Endothelial cell of umbilical vein (primary cell): ENCODE measurements around the gene CEMIP. TPM values are rescaled to one million over a fixed set of nuclear protein-coding genes. Genes with fewer than 3 reads are reported as not detected.

ENCODE experiments used
- BruUV-seq: library from RNA; stranded (reverse); fragments of 400-500 nt; replicated peaks from 2 replicates; lab custom pipeline; 2021; lab: Mats Ljungman, UMichigan
- CTCF ChIA-PET: fragments of 300-600, 350-600 bp; sonication (Branson Sonifier 250); formaldehyde crosslinking; loops from one replicate; lab custom pipeline; 2021; ENCODE audit warnings: antibody characterized with exemption, inconsistent platforms; lab: Charles Lee
- POLR2A ChIA-PET: fragments of 300-600, 350-600 bp; sonication (Branson Sonifier 250); formaldehyde crosslinking; loops from one replicate; lab custom pipeline; 2021; ENCODE audit warnings: antibody characterized with exemption, inconsistent platforms; lab: Charles Lee
- DNase-seq: peaks from one replicate; pipeline ENCODE4 v3.0.0-alpha.2; 2011; ENCODE audit warnings: low read depth, low spot score
- FAIRE-seq: peaks from 2 replicates; lab custom pipeline; 2011; peaks lifted over from hg19 to GRCh38; lab: Jason Lieb, UNC
- H2AFZ ChIP-seq: 2 replicates; pipeline ENCODE4 v1.6.0; 2012; ENCODE audit warnings: low read depth, low read length, control low read depth, inconsistent platforms
- H3K27ac ChIP-seq: 2 replicates; pipeline ENCODE4 v1.5.1; 2011; ENCODE audit warnings: low read depth, mild to moderate bottlenecking, control low read depth, low read length, moderate library complexity; ENCODE audit not compliant: insufficient read depth
- H3K27me3 ChIP-seq, 2 experiments: 2 replicates each; pipeline versions ENCODE4 v1.6.0 to v1.6.1; 2011; ENCODE audit warnings: low read length in 2 of 2, mixed read lengths in 1 of 2; ENCODE audit not compliant: control insufficient read depth in 2 of 2, insufficient read depth in 2 of 2
- H3K36me3 ChIP-seq, 2 experiments: 2 replicates in 1 of 2; 3 replicates in 1 of 2; pipeline ENCODE4 v1.5.1; 2011; ENCODE audit warnings: low read length in 2 of 2, mild to moderate bottlenecking in 1 of 2, moderate library complexity in 1 of 2; ENCODE audit not compliant: control insufficient read depth in 2 of 2, insufficient read depth in 2 of 2; ENCODE audit errors: extremely low read depth in 1 of 2
- H3K4me1 ChIP-seq: 3 replicates; pipeline ENCODE4 v1.5.1; 2011; ENCODE audit warnings: mild to moderate bottlenecking, low read length; ENCODE audit not compliant: control insufficient read depth, insufficient read depth; ENCODE audit errors: extremely low read depth
- H3K4me2 ChIP-seq: 2 replicates; pipeline ENCODE4 v1.6.1; 2011; ENCODE audit warnings: low read length, control low read depth, mixed read lengths; ENCODE audit not compliant: insufficient read depth
- H3K4me3 ChIP-seq, 3 experiments: fragments of 200-600 bp in 1 of 3; sonication (generic), shearing (Covaris generic) in 1 of 3; replicated peaks in 1 of 3; 2 replicates each; pipeline ENCODE4 v1.5.1; 2011 to 2016; ENCODE audit warnings: control low read depth in 3 of 3, low read length in 3 of 3, mild to moderate bottlenecking in 2 of 3, inconsistent platforms in 1 of 3, low read depth in 1 of 3, moderate library complexity in 1 of 3; ENCODE audit not compliant: insufficient read depth in 1 of 3
- H3K79me2 ChIP-seq: 2 replicates; pipeline ENCODE4 v1.6.0; 2012; ENCODE audit warnings: low read length, inconsistent platforms; ENCODE audit not compliant: control insufficient read depth, insufficient read depth
- H3K9ac ChIP-seq: replicated peaks from 2 replicates; pipeline ENCODE3; 2011; ENCODE audit warnings: low read length, control low read depth; ENCODE audit not compliant: insufficient read depth; ENCODE audit errors: extremely low read depth
- H3K9me1 ChIP-seq: replicated peaks from 3 replicates; pipeline ENCODE4 v1.6.0; 2011; ENCODE audit warnings: mild to moderate bottlenecking, low read length; ENCODE audit not compliant: control insufficient read depth, insufficient read depth; ENCODE audit errors: extremely low read depth
- H3K9me3 ChIP-seq: replicated peaks from 2 replicates; pipeline ENCODE4 v1.5.1; 2012; ENCODE audit warnings: low read length, inconsistent platforms; ENCODE audit not compliant: control insufficient read depth, insufficient read depth
- H4K20me1 ChIP-seq: replicated peaks from 2 replicates; pipeline ENCODE3; 2011; ENCODE audit warnings: mild to moderate bottlenecking, low read length; ENCODE audit not compliant: control insufficient read depth, insufficient read depth; ENCODE audit errors: extremely low read depth
- CTCF ChIP-seq, 2 donors: IDR thresholded peaks; 1 replicate in 1 of 2; 2 replicates in 1 of 2; pipeline ENCODE4 v1.5.1; 2011; ENCODE audit warnings: low read length in 2 of 2, mild to moderate bottlenecking in 2 of 2, moderate library complexity in 2 of 2, control low read depth in 1 of 2, inconsistent platforms in 1 of 2, low read depth in 1 of 2; ENCODE audit not compliant: insufficient read depth in 1 of 2; ENCODE audit errors: extremely low read depth in 1 of 2
- EZH2 ChIP-seq: IDR thresholded peaks from 2 replicates; pipeline ENCODE4 v1.6.1; 2012; ENCODE audit warnings: borderline replicate concordance, low read depth, mild to moderate bottlenecking, moderate library complexity, low read length, inconsistent platforms; ENCODE audit not compliant: severe bottlenecking
- FOS ChIP-seq: IDR thresholded peaks from 2 replicates; pipeline ENCODE4 v1.6.1; 2011; ENCODE audit warnings: mild to moderate bottlenecking, low read length, moderate library complexity, borderline replicate concordance; ENCODE audit not compliant: insufficient read depth
- GATA2 ChIP-seq: IDR thresholded peaks from 2 replicates; pipeline ENCODE4 v1.7.0; 2011; ENCODE audit warnings: low read depth, mild to moderate bottlenecking, moderate library complexity, mixed read lengths, low read length; ENCODE audit not compliant: insufficient read length, insufficient read depth
- JUN ChIP-seq: IDR thresholded peaks from 2 replicates; pipeline ENCODE4 v1.6.1; 2011; ENCODE audit warnings: borderline replicate concordance, low read depth; ENCODE audit not compliant: insufficient read length, insufficient read depth
- MYC ChIP-seq: IDR thresholded peaks from one replicate; pipeline ENCODE4 v1.6.1; 2011; ENCODE audit warnings: mild to moderate bottlenecking, low read depth, low read length
- POLR2A ChIP-seq: IDR thresholded peaks from 2 replicates; pipeline ENCODE4 v1.6.1; 2012; ENCODE audit warnings: low read depth, mild to moderate bottlenecking, control low read depth, low read length
- POLR2AphosphoS5 ChIP-seq: IDR thresholded peaks from 2 replicates; pipeline ENCODE4 v1.6.1; 2012; ENCODE audit warnings: low read depth, mild to moderate bottlenecking, control low read depth, low read length, moderate library complexity; ENCODE audit not compliant: insufficient read depth
- dilution Hi-C: fragments of 300-500 bp; cut with MboI; formaldehyde crosslinking; loops from one replicate; pipeline ENCODE4 v1.15.0; 2019; ENCODE audit warnings: low sequenced_read_pairs; ENCODE audit not compliant: extremely low pct_ligation_motif_present
- intact Hi-C: fragments of 100-400 bp; cut with micrococcal nuclease; formaldehyde crosslinking; loops from one replicate; pipeline ENCODE4 v1.10.0; 2022
- polyA plus RNA-seq, 4 experiments: library from polyadenylated mRNA; depleted of rRNA in 3 of 4; stranded (reverse) in 3 of 4; unstranded in 1 of 4; fragments of >200 nt; gene quantifications; 2 replicates each; pipeline versions ENCODE4 v1.2.1 to v1.2.3, GENCODE V29; 2011 to 2012; ENCODE audit warnings: missing spikeins in 1 of 4
- total RNA-seq: library from RNA; stranded (reverse); gene quantifications from 2 replicates; pipeline ENCODE4 v1.2.3, GENCODE V29; 2021
- TF ChIP-seq, protein P1 (sequence below): IDR thresholded peaks from 2 replicates; pipeline ENCODE4 v1.6.1; 2011; ENCODE audit not compliant: insufficient read depth, insufficient read length

CEMIP gene
- total and polyA plus RNA-seq, 2 donors (not counting 3 experiments of a cell fraction or from before 2014, with no cell fraction given) = 0.01 TPM; not detected in 1

GRCh38 chr15:80754014-80754413 lies 25.2 kb upstream of the CEMIP start:
- DNase-seq (no peak), FAIRE-seq (no peak)
- intact Hi-C loops (no loop called here), dilution Hi-C loops (no loop called here)
- Histone ChIP-seq H3K27me3 (no peaks in the 10 kb centered on the region), H3K9ac (no peak overlapping the region), H3K79me2 (no peaks in the 10 kb centered on the region), H4K20me1 (no peaks in the 10 kb centered on the region), H3K4me3 (no peak overlapping the region), H3K9me3 (no peaks in the 10 kb centered on the region), H3K4me1 (peaks cover 7% of the 10 kb centered on the region), H3K36me3 (no peaks in the 10 kb centered on the region), H3K4me2 (no peak overlapping the region), H3K27ac (no peak overlapping the region), H3K9me1 (no peaks in the 10 kb centered on the region), H2AFZ (no peak overlapping the region)
- ChIA-PET POLR2A (no interaction called here), CTCF (interaction anchor here (1.2 to 3.1 kb wide), 2 partner anchors 22 to 186 kb away, joined by 4 to 17 read pairs; no protein-coding TSS in a partner anchor)
- BruUV-seq = no TSS peak
- TF ChIP-seq JUN (peak; percentile 25), POLR2AphosphoS5 (no peak)

- no peaks in the 10 kb centered on the region for H3K9me3 ChIP-seq
- H3K4me3 ChIP-seq = no peak overlapping the region
- no peak overlapping the region for H3K9ac ChIP-seq
- H2AFZ ChIP-seq = no peak overlapping the region
- dilution Hi-C loops = no loop called here
- H3K9me1 ChIP-seq = no peaks in the 10 kb centered on the region
- no peaks in the 10 kb centered on the region for H4K20me1 ChIP-seq
- no peak for DNase-seq
- H3K27me3 ChIP-seq = no peaks in the 10 kb centered on the region
- BruUV-seq = no TSS peak
- H3K4me2 ChIP-seq = no peak overlapping the region
- FAIRE-seq = no peak
- H3K4me1 ChIP-seq = peaks cover 7% of the 10 kb centered on the region
- TF ChIP-seq GATA2 (no peak), POLR2AphosphoS5 (no peak), JUN (no peak), EZH2 (no peak), CTCF (IDR thresholded peaks at IDR 0.05; ENCODE audit: extremely low read depth in 1 of 2, insufficient read depth in 1 of 2, low read depth in 1 of 2, low read length in 2 of 2) (no peak), MYC (no peak), FOS (no peak), POLR2A (no peak)
- TF ChIP-seq, protein P1, sequence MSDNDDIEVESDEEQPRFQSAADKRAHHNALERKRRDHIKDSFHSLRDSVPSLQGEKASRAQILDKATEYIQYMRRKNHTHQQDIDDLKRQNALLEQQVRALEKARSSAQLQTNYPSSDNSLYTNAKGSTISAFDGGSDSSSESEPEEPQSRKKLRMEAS = no peak
- intact Hi-C loops = loop anchor here (5.0 kb wide), 1 partner anchor 626 kb away; no protein-coding TSS in a partner anchor
- H3K36me3 ChIP-seq = no peaks in the 10 kb centered on the region
- ChIA-PET POLR2A (no interaction called here), CTCF (interaction anchor here (1.0 kb wide), 1 partner anchor 188 kb away, joined by 3 read pairs; no protein-coding TSS in a partner anchor)
- no peaks in the 10 kb centered on the region for H3K79me2 ChIP-seq
- H3K27ac ChIP-seq = no peak overlapping the region
Observed at GRCh38 chr15:80755885-80756284, 23.3 kb upstream of the CEMIP start.
